Smooth muscle cell of the coronary artery (primary cell): ENCODE measurements around the gene TSC22D2. TPM values are rescaled to one million over a fixed set of nuclear protein-coding genes. Genes with fewer than 3 reads are reported as not detected.

Experiments used
- total RNA-seq: library from RNA; depleted of rRNA; stranded (reverse); fragments of >200 nt; gene quantifications from 2 replicates; pipeline ENCODE4 v1.2.3, GENCODE V29; 2014; ENCODE audit warnings: low replicate concordance

Gene TSC22D2
- 1.9 and 5.1 TPM in 2 replicates for total RNA-seq

GRCh38 chr3:150408221-150409124 lies at the start of gene TSC22D2:
Gene TSC22D2, plus strand, starts transcription at chr3:150408298. Its CDS starts 1,053 bp downstream, at chr3:150409351.

Other genes with a start within 250 kb of the TSC22D2 start
- 126 and 263 TPM in 2 replicates for gene SERP1, start 138.2 kb downstream of the TSC22D2 start, total RNA-seq
- 102 and 127 TPM in 2 replicates for gene EIF2A, start 138.5 kb downstream of the TSC22D2 start, total RNA-seq
- 128 and 138 TPM in 2 replicates for gene SELENOT, start 195.0 kb downstream of the TSC22D2 start, total RNA-seq